ENCODE results near the gene FAM170B.

FAM170B gene

GRCh38 chr10:49133706-49134248, at the start of gene FAM170B:
FAM170B (minus strand) TSS chr10:49134021; CDS start chr10:49133918, 103 bp downstream.
- no peak for DNase-seq

DNA sequence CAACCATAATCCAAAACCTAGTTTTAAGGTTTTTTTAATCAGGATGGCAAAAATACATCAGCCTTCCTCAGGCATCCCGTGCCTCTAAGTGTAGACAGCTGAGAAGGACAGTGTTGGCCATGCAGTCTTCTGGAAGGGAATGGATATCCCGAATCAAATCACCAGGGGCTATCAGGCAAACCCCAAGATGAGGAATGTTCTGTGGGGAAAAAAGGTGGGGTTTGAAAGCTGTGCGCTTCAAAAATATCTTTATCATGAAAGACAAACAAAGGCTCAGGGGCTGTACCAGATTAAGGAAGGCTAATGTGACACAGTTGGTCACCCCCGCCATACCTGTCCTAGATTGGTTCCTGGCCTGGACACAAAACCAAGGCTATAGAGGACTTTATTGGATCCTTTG, 49.0 kb upstream of the FAM170B start:
- DNase-seq, result no peak

- no peak for DNase-seq
Measured at GRCh38 chr10:49180444-49180860, 46.6 kb upstream of the FAM170B start.

- DNase-seq, result no peak
Measured at GRCh38 chr10:49179699-49180443, 46.0 kb upstream of the FAM170B start.

GRCh38 chr10:49178489-49179471, 45.0 kb upstream of the FAM170B start:
- DNase-seq, result no peak

GRCh38 chr10:49177391-49178355, 43.9 kb upstream of the FAM170B start:
- peak; percentile 62 for DNase-seq

DNA sequence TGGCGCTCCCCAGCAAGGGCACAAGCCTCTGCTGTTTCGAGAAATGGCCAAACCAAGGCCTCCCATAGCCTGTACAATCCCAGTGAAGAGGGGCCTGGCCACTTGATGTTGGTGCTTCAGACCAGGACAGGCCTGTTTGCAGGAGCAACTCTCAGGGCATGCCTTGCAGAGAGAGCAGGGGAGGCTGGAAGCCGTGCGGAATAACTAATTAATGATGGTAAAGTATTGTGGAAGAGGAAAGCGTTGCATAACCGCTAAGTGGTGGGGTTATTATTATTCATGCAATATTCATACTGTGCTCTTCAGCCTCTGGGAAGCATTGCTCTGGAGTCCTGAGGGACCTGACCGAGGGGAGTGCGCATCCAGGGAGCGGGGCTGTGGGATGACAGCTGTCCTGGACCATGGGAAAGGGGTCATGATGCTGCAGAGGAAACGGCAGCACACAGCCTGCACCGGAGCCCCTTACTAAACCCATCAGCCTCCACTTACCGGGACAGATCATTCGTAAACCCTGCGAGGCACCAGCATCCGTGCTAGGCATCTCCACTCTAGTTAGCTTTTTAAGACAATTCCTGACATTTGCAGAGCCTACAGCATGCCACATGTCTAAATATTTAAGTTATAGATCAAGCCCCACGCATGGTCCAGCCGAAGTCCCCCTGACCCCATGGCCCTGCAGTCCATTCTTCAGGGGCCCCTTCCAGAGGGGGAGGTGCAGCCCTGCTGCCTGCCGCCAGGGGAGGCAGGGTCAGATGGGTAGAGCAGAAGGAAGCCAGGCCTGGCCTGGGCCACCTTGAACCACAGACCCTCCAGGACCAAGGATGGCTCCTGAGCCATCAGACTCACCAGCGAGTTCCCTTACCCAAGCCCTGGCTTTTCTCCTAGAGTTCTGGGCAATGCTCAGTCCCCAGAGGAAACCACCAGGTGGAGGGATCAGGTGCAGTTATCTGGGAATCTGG, 42.8 kb upstream of the FAM170B start:
- DNase-seq, result no peak

- no peak for DNase-seq
Measured at GRCh38 chr10:49175587-49176309, 41.9 kb upstream of the FAM170B start.

GRCh38 chr10:49174926-49175500, 41.2 kb upstream of the FAM170B start:
- no peak for DNase-seq

DNA sequence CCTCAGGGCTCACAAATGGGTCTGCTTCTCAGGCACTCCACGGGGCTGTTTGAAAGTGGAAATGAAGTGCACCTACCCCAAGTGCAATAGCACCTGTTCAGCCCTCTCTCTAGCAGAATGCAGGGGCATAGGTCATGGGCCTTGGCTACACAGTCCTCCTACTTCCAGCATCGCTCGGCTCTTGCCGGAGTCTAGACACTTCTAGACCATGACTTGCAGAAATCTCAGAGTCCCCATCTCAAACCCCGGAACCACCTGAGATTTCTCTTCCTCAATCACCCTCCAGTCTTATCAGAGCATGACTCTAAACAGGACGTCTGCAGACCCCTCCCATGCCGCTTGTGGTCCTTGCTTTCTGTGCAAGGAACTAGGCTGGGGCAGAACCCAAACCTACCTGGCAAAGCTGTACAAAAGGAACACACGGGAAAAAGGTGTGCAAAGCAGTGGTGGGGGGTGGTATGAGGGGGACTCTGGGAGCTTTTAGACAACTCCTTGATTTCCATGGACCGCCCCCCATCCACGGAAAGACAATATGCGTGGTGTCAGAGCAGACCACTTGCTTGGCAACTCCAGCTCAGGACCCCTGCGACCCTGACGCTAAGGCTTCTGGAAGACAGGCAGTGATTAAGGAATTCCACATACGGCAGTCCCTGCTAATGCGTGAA, 40.6 kb upstream of the FAM170B start:
- DNase-seq, result no peak

DNA sequence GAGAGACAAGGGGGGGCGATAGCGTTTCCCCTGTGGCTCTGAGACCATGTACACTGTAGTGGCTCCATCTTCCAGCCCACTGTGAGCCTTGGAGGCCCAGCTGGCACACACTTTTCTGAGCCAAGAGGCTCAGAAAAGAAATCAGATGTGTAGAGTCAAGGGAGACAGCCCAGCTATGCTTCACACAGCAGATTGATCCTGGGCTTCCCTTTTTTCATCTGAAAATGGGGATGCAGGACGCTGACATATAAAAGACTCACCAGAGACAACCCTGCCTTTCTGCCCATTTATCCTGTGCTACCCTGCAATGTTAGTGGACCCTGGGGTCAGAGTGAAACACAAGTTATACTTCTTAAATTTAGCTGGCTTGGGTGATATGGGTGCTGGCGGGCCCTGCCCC, 40.0 kb upstream of the FAM170B start:
- no peak for DNase-seq

- DNase-seq, result no peak
Measured at GRCh38 chr10:49173201-49173772, 39.5 kb upstream of the FAM170B start.

DNA sequence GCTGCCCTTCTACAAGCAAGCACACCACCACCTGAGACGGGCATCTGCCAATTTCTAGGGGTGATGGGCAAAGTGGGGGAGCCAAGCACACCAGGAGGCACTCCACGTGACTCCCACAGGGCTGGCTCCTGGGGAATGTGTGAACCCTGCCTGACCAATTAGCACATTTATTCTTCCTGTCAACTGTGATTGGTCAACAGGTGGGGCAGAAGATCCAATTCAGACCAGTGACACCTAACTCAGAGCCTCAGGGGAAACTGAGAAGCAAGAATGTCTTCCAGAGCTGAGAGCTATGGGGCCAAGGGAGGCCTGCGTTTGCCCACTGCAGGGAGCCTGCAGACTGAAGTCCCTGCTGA, 38.9 kb upstream of the FAM170B start:
- no peak for DNase-seq

GRCh38 chr10:49172061-49172776, 38.4 kb upstream of the FAM170B start:
- DNase-seq, result no peak

GRCh38 chr10:49171326-49172060, 37.7 kb upstream of the FAM170B start:
- DNase-seq, result no peak

DNA sequence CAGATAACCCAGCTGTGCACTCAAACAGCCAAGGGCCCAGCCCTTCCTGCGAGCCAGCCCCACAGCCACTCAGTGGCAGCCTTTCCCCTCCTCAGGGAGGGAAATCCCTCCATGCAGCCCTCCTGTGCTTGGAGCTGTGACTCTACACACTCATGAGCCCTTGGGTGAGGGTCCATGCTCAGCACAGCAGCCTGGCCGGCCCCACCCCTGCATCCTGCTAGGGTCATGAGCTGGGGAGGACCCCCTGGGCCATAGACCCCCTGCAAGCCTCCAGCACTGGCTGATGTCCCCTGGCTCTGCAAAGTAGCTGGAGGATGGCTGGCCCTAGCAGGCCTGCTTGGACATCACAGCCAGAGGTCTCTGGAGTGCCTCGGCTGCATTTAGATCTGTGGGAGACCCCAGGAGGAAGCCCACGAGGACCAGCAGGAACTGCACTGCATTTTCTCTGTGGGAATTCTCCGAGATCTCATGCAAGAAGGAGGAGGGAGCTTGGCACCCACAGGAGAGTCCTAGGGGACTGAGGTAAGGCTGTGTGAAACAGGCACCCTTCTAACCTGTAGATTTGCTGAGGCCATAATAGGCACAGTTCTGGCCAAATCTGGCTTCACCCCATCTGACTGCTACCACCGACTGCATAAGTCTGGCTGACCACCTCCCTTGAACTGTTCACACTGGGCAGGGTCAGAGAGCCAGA, 37.0 kb upstream of the FAM170B start:
- no peak for DNase-seq

- DNase-seq, result no peak
Measured at GRCh38 chr10:49169776-49170175, 36.0 kb upstream of the FAM170B start.

Data from CD4-positive, alpha-beta T cell treated with Interleukin-12 subunit alpha and Interleukin-12 subunit beta, for 1 hour (primary cell).